PC-9 (cell line): ENCODE measurements around the gene OTULINL. TPM values are rescaled to one million over a fixed set of nuclear protein-coding genes. Genes with fewer than 3 reads are reported as not detected.

Experiments
- BruUV-seq: library from RNA; stranded (reverse); fragments of 400-500 nt; replicated peaks from 2 replicates; lab custom pipeline; 2021; lab: Mats Ljungman, UMichigan
- CTCF ChIA-PET: fragments of 300-600 bp; sonication (Branson Sonifier 250); formaldehyde crosslinking; loops from one replicate; lab custom pipeline; 2022; ENCODE audit warnings: antibody characterized with exemption; lab: Charles Lee
- POLR2A ChIA-PET: fragments of 300-600 bp; sonication (Branson Sonifier 250); formaldehyde crosslinking; loops from one replicate; lab custom pipeline; 2022; ENCODE audit warnings: antibody characterized with exemption; ENCODE audit not compliant: unreplicated experiment; lab: Charles Lee
- DNase-seq, 2 experiments: peaks; one replicate each; pipeline versions ENCODE4 v3.0.0 to v3.0.0-alpha.2; 2015 to 2022; ENCODE audit warnings: mixed read lengths in 1 of 2
- H2AFZ ChIP-seq: fragments of 200-600 bp; sonication (generic); 2 replicates; pipeline ENCODE4 v1.8.1; 2017; ENCODE audit warnings: antibody characterized with exemption
- H3F3A ChIP-seq: fragments of 200-600 bp; sonication (generic); 2 replicates; pipeline ENCODE4 v1.8.1; 2017; ENCODE audit warnings: antibody characterized with exemption, mild to moderate bottlenecking, low read depth; ENCODE audit not compliant: insufficient read depth
- H3K27ac ChIP-seq: fragments of 200-600 bp; sonication (generic); 2 replicates; pipeline ENCODE4 v1.6.1; 2016; ENCODE audit warnings: mixed run types
- H3K27me3 ChIP-seq: fragments of 200-600 bp; sonication (generic); 2 replicates; pipeline ENCODE4 v1.6.1; 2016; ENCODE audit warnings: low read depth, mixed run types; ENCODE audit not compliant: insufficient read depth
- H3K36me3 ChIP-seq: fragments of 200-600 bp; sonication (generic); 2 replicates; pipeline ENCODE4 v1.6.1; 2016; ENCODE audit warnings: low read depth, mixed run types
- H3K4me1 ChIP-seq: fragments of 200-600 bp; sonication (generic); replicated peaks from 2 replicates; pipeline ENCODE4 v1.6.1; 2016; ENCODE audit warnings: mixed run types; ENCODE audit not compliant: insufficient read depth
- H3K4me2 ChIP-seq: fragments of 200-600 bp; sonication (generic); 2 replicates; pipeline ENCODE4 v1.6.1; 2017; ENCODE audit warnings: mixed run types
- H3K4me3 ChIP-seq: fragments of 200-600 bp; sonication (generic); 2 replicates; pipeline ENCODE4 v1.6.1; 2016; ENCODE audit warnings: mixed run types
- H3K79me2 ChIP-seq: fragments of 200-600 bp; sonication (generic); 2 replicates; pipeline ENCODE4 v1.6.1; 2017; ENCODE audit warnings: low read depth, mixed run types
- H3K9me2 ChIP-seq: fragments of 200-600 bp; sonication (generic); 2 replicates; pipeline ENCODE4 v1.8.1; 2017; ENCODE audit warnings: mild to moderate bottlenecking; ENCODE audit not compliant: insufficient read depth
- H3K9me3 ChIP-seq: fragments of 200-600 bp; sonication (generic); 2 replicates; pipeline ENCODE4 v1.8.1; 2016; ENCODE audit warnings: low read depth; ENCODE audit not compliant: insufficient read depth
- H4K20me1 ChIP-seq: fragments of 200-600 bp; sonication (generic); 2 replicates; pipeline ENCODE4 v1.8.1; 2017; ENCODE audit not compliant: insufficient read depth
- CTCF ChIP-seq: fragments of 200-600 bp; sonication (generic); conservative IDR thresholded peaks from 2 replicates; pipeline ENCODE4 v1.6.1; 2017; ENCODE audit warnings: mixed run types, antibody characterized with exemption, mild to moderate bottlenecking, moderate library complexity
- EZH2 ChIP-seq: fragments of 200-600 bp; sonication (generic); IDR thresholded peaks from 2 replicates; pipeline ENCODE4 v1.8.0; 2017; ENCODE audit warnings: antibody characterized with exemption, low read depth
- intact Hi-C: fragments of 100-400 bp; cut with micrococcal nuclease; formaldehyde crosslinking; loops from one replicate; pipeline ENCODE4 v1.10.0; 2022; ENCODE audit not compliant: unreplicated experiment
- total RNA-seq: library from RNA; stranded (reverse); gene quantifications from 2 replicates; pipeline ENCODE4 v1.2.3, GENCODE V29; 2021

OTULINL gene
- total RNA-seq, 1 experiment from 2014 or later = 4.1 TPM

DNA sequence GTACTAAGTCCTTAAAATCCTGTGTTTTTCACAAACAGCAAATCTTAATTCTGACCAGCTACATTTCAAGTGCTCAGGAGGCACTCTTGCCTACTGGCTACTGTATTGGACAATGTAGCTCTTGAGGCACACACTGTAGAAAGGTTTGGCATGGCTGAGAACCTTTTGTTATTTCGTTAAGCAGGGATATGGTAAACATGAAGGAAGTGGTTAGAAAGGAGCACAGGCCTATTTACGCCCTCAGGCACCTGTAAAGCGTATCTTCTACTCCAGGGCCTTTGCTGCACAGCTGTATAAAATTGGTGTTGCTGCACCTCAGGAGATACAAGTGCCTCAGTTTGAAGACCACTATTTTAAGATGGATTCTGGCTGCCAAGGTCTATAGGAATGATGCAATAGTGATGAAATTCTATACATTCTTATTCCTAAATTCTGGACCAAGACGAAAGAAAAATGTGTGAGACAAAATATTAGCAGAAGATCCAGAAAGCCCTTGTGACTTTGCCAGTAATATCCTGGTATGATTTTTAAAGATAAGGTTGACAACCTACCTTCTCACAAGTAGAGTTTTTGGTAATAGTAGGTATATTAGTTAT is 73.7 kb downstream of the OTULINL start:
- H3F3A ChIP-seq = 0 out of 2 replicates have a peak, but pooled peaks cover 1% of the 10 kb centered on the region
- H2AFZ ChIP-seq = no peak overlapping the region
- H3K27ac ChIP-seq = no peak overlapping the region
- H3K79me2 ChIP-seq = no peaks in the 10 kb centered on the region
- DNase-seq = no peak
- no TSS peak for BruUV-seq
- no peaks in the 10 kb centered on the region for H3K36me3 ChIP-seq
- H3K4me3 ChIP-seq = no peak overlapping the region
- no peaks in the 10 kb centered on the region for H3K4me1 ChIP-seq
- 0 out of 2 replicates have a peak, but pooled peaks cover 14% of the 10 kb centered on the region for H3K27me3 ChIP-seq
- no peak overlapping the region for H3K4me2 ChIP-seq
- CTCF ChIA-PET = interaction anchor here (0.5 kb wide), 1 partner anchor 154 kb away, joined by 3 read pairs; no protein-coding TSS in a partner anchor
- no peak for TF ChIP-seq CTCF
- no peak for TF ChIP-seq EZH2
- no peaks in the 10 kb centered on the region for H3K9me3 ChIP-seq
- POLR2A ChIA-PET = interaction anchor here (0.6 kb wide), 1 partner anchor 14 kb away, joined by 3 read pairs; no protein-coding TSS in a partner anchor
- H4K20me1 ChIP-seq = no peaks in the 10 kb centered on the region
- intact Hi-C loops = no loop called here
- H3K9me2 ChIP-seq = no peaks in the 10 kb centered on the region

DNA sequence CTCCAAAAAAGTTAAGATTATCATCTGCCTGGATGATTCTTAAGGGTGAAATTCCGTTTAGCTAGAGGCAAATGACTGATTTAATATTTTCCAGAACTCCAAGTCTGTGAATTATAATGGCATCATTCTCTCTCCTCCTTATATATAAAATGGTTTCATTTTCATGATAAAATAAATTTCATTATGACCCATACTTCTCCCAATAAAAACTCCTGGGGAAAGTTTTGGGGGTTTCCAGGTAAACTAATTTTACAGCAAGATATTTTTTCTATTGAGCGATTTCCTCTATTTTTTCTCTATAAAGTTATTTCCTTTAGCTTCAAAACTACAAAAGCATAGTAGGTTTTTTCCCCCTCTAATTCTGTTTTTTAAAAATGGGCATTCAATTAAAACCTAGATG is 75.3 kb downstream of the OTULINL start:
- Histone ChIP-seq H3K4me3 (no peak overlapping the region), H3K27me3 (0 out of 2 replicates have a peak, but pooled peaks cover 14% of the 10 kb centered on the region), H3K9me3 (no peaks in the 10 kb centered on the region), H3K27ac (no peak overlapping the region), H3F3A (0 out of 2 replicates have a peak, but pooled peaks cover 10% of the 10 kb centered on the region), H3K4me2 (no peak overlapping the region), H3K36me3 (no peaks in the 10 kb centered on the region), H3K9me2 (no peaks in the 10 kb centered on the region), H3K79me2 (no peaks in the 10 kb centered on the region), H4K20me1 (no peaks in the 10 kb centered on the region), H2AFZ (no peak overlapping the region), H3K4me1 (no peaks in the 10 kb centered on the region)
- intact Hi-C loops = no loop called here
- ChIA-PET CTCF (interaction anchor here (0.6 to 1.2 kb wide), 3 partner anchors 8 to 651 kb away, joined by 4 to 25 read pairs (median 21); no protein-coding TSS in a partner anchor), POLR2A (interaction anchor here (0.6 to 0.7 kb wide), 2 partner anchors 53 to 101 kb away, joined by 7 to 8 read pairs; no protein-coding TSS in a partner anchor)
- DNase-seq = no peak
- TF ChIP-seq EZH2 (no peak), CTCF (no peak)
- BruUV-seq = no TSS peak

DNA sequence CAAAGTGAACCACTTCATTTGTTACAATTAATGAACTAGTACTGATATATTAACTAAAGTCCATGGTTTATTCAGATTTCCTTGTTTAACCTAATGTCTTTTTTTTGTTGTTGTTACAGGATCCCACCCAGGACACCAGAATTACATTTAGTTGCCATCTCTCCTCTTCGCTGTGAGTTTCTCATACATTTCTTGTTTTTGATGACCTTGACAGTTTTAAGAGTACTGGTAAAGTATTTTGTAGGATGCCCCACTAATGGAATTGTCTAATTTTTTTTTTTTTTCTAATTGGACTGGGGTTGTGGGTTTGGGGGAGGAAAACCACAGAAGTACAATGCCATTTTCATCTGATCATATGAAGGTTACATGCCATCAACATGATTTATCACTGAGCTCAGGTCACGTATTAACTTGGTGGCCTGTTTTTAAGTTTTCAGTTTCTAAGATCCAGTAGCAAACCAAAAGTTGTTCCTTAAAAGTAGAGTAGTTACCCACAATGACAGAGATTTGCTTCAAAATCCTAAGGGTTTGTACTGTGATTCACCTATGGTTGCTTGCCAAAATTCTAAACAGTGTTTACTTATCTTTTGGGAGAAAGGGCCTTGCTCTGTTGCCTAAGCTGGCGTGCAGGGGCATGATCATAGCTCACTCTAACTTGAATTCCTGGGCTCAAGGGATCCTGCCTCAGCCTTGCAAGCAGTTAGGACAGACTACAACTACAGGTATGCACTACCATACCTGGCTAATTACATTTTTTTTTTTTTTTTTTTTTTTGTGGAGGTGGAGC is 78.4 kb downstream of the OTULINL start:
- H3K36me3 ChIP-seq = no peaks in the 10 kb centered on the region
- BruUV-seq = no TSS peak
- H3K4me1 ChIP-seq = peaks cover 9% of the 10 kb centered on the region; the same call in 1 of the 2 replicates
- no peak overlapping the region for H3K4me2 ChIP-seq
- H4K20me1 ChIP-seq = no peaks in the 10 kb centered on the region
- H3K27me3 ChIP-seq = no peaks in the 10 kb centered on the region
- ChIA-PET CTCF (interaction anchor here (0.6 to 0.9 kb wide), 5 partner anchors 11 to 859 kb away, joined by 3 to 9 read pairs (median 4); no protein-coding TSS in a partner anchor), POLR2A (interaction anchor here (0.6 kb wide), 1 partner anchor 266 kb away, joined by 11 read pairs; no protein-coding TSS in a partner anchor)
- 0 out of 2 replicates have a peak, but pooled peaks cover 10% of the 10 kb centered on the region for H3F3A ChIP-seq
- peak in 1 of 2 experiments; percentile 56 for DNase-seq
- no peak overlapping the region for H3K27ac ChIP-seq
- H3K4me3 ChIP-seq = no peak overlapping the region
- no peak for TF ChIP-seq CTCF
- no peak for TF ChIP-seq EZH2
- H3K79me2 ChIP-seq = peaks cover 6% of the 10 kb centered on the region
- H3K9me3 ChIP-seq = no peaks in the 10 kb centered on the region
- intact Hi-C loops = loop anchor here (5.0 kb wide), 3 partner anchors 173 to 673 kb away; no protein-coding TSS in a partner anchor
- no peak overlapping the region for H2AFZ ChIP-seq
- H3K9me2 ChIP-seq = no peaks in the 10 kb centered on the region
